Vagina (tissue), 2 donors: ENCODE measurements around the gene ANAPC2. TPM values are rescaled to one million over a fixed set of nuclear protein-coding genes. Genes with fewer than 3 reads are reported as not detected.
A peak's percentile ranks its signal among the peaks of the same experiment; 100 is the strongest.

Source experiments
- DNase-seq, 2 donors: peaks; one replicate each; pipeline ENCODE4 v3.0.0-alpha.2; 2017; ENCODE audit errors: extremely low spot score in 2 of 2
- H3K27ac ChIP-seq: fragments of 200-600 bp; sonication (generic); one replicate; pipeline ENCODE4 v1.5.1; 2019
- H3K27me3 ChIP-seq: fragments of 200-600 bp; sonication (generic); one replicate; pipeline ENCODE4 v1.5.1; 2019
- H3K36me3 ChIP-seq, 2 donors: fragments of 200-600 bp; sonication (generic); one replicate each; pipeline ENCODE4 v1.5.1; 2017 to 2019
- H3K4me1 ChIP-seq: fragments of 200-600 bp; sonication (generic); one replicate; pipeline ENCODE4 v1.5.1; 2019
- H3K4me3 ChIP-seq, 2 donors: fragments of 200-600 bp; sonication (generic); 1 replicate in 1 of 2; 2 replicates in 1 of 2; pipeline ENCODE4 v1.5.1; 2016 to 2019
- H3K9me3 ChIP-seq: fragments of 200-600 bp; sonication (generic); one replicate; pipeline ENCODE4 v1.5.1; 2019
- POLR2A ChIP-seq, 2 donors: fragments of 450-650 bp; IDR thresholded peaks; one replicate each; pipeline ENCODE4 v1.6.1; 2017; ENCODE audit warnings: antibody characterized with exemption in 2 of 2, mild to moderate bottlenecking in 2 of 2, moderate library complexity in 2 of 2
- POLR2AphosphoS5 ChIP-seq, 2 donors: sonication (generic); formaldehyde crosslinking; IDR thresholded peaks; one replicate each; pipeline ENCODE4 v1.9.0; 2017; ENCODE audit warnings: antibody characterized with exemption in 2 of 2, mild to moderate bottlenecking in 2 of 2, low read depth in 1 of 2; ENCODE audit not compliant: insufficient read depth in 1 of 2
- intact Hi-C: fragments of 100-400 bp; cut with DNase I; formaldehyde crosslinking; loops from one replicate; pipeline ENCODE4 v1.15.1; 2023
- total RNA-seq: library from RNA; depleted of rRNA; stranded (reverse); fragments of >200 nt; gene quantifications from one replicate; pipeline ENCODE4 v1.2.3, GENCODE V29; 2016
- TF ChIP-seq, protein P1 (sequence below), 3 experiments: fragments of 450-650 bp in 2 of 3; fragments of 200-600 bp in 1 of 3; sonication (generic) in 1 of 3; IDR thresholded peaks; one replicate each; pipeline ENCODE4 v1.5.1; 2017 to 2019; ENCODE audit warnings: antibody characterized with exemption in 3 of 3, mild to moderate bottlenecking in 2 of 3, moderate library complexity in 2 of 3

The ANAPC2 gene
- total RNA-seq, 1 donor from 2014 or later = 30.0 TPM

GRCh38 chr9:137228968-137229896 is 40.9 kb upstream of the ANAPC2 start:
- peaks cover 14% of the 10 kb centered on the region for H3K4me1 ChIP-seq
- no peaks in the 10 kb centered on the region for H3K36me3 ChIP-seq
- peaks cover 4% of the 10 kb centered on the region for H3K27me3 ChIP-seq
- H3K4me3 ChIP-seq = no peak overlapping the region
- DNase-seq = no peak
- TF ChIP-seq POLR2AphosphoS5 (IDR thresholded peaks at IDR 0.05; ENCODE audit: insufficient read depth in 1 of 2, low read depth in 1 of 2) (no peak), POLR2A (IDR thresholded peaks at IDR 0.05) (no peak)
- TF ChIP-seq, protein P1, sequence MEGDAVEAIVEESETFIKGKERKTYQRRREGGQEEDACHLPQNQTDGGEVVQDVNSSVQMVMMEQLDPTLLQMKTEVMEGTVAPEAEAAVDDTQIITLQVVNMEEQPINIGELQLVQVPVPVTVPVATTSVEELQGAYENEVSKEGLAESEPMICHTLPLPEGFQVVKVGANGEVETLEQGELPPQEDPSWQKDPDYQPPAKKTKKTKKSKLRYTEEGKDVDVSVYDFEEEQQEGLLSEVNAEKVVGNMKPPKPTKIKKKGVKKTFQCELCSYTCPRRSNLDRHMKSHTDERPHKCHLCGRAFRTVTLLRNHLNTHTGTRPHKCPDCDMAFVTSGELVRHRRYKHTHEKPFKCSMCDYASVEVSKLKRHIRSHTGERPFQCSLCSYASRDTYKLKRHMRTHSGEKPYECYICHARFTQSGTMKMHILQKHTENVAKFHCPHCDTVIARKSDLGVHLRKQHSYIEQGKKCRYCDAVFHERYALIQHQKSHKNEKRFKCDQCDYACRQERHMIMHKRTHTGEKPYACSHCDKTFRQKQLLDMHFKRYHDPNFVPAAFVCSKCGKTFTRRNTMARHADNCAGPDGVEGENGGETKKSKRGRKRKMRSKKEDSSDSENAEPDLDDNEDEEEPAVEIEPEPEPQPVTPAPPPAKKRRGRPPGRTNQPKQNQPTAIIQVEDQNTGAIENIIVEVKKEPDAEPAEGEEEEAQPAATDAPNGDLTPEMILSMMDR (IDR thresholded peaks at IDR 0.05) = no peak
- no peaks in the 10 kb centered on the region for H3K9me3 ChIP-seq
- H3K27ac ChIP-seq = no peak overlapping the region
- intact Hi-C loops = loop anchor here (5.0 kb wide), 2 partner anchors 37 to 128 kb away; no protein-coding TSS in a partner anchor

GRCh38 chr9:137228506-137228967 is 40.2 kb upstream of the ANAPC2 start:
- Histone ChIP-seq H3K27me3 (peaks cover 4% of the 10 kb centered on the region), H3K4me1 (peaks cover 20% of the 10 kb centered on the region), H3K27ac (no peak overlapping the region), H3K9me3 (no peaks in the 10 kb centered on the region), H3K36me3 (no peaks in the 10 kb centered on the region), H3K4me3 (no peak overlapping the region)
- intact Hi-C loops = loop anchor here (5.0 kb wide), 2 partner anchors 36 to 129 kb away; no protein-coding TSS in a partner anchor
- no peak for TF ChIP-seq POLR2A (IDR thresholded peaks at IDR 0.05)
- TF ChIP-seq, protein P1 (IDR thresholded peaks at IDR 0.05) = no peak
- no peak for TF ChIP-seq POLR2AphosphoS5 (IDR thresholded peaks at IDR 0.05; ENCODE audit: insufficient read depth in 1 of 2, low read depth in 1 of 2)
- no peak for DNase-seq

- Histone ChIP-seq H3K4me3 (no peak overlapping the region), H3K36me3 (no peaks in the 10 kb centered on the region), H3K9me3 (no peaks in the 10 kb centered on the region), H3K27ac (no peak overlapping the region), H3K27me3 (peaks cover 4% of the 10 kb centered on the region), H3K4me1 (peaks cover 22% of the 10 kb centered on the region)
- TF ChIP-seq POLR2AphosphoS5 (IDR thresholded peaks at IDR 0.05; ENCODE audit: insufficient read depth in 1 of 2, low read depth in 1 of 2) = no peak
- intact Hi-C loops = loop anchor here (1.0 to 5.0 kb wide), 3 partner anchors 36 to 129 kb away; no protein-coding TSS in a partner anchor
- DNase-seq = no peak
Observed at GRCh38 chr9:137227853-137228505, 39.6 kb upstream of the ANAPC2 start.

- H3K4me1 ChIP-seq = peaks cover 29% of the 10 kb centered on the region
- no peak for DNase-seq
- H3K36me3 ChIP-seq = no peaks in the 10 kb centered on the region
- TF ChIP-seq, protein P1 (IDR thresholded peaks at IDR 0.05) = peak; percentile 57 to 76 (median 60)
- peak in 1 of 2 donors; percentile 23 for TF ChIP-seq POLR2AphosphoS5 (IDR thresholded peaks at IDR 0.05; ENCODE audit: insufficient read depth in 1 of 2, low read depth in 1 of 2)
- TF ChIP-seq POLR2A (IDR thresholded peaks at IDR 0.05) = no peak
- intact Hi-C loops = loop anchor here (1.0 to 5.0 kb wide), 3 partner anchors 35 to 130 kb away; no protein-coding TSS in a partner anchor
- H3K9me3 ChIP-seq = no peaks in the 10 kb centered on the region
- H3K4me3 ChIP-seq = peak within 1 kb of the TSS in 1 of 2 donors; percentile 26
- H3K27me3 ChIP-seq = no peaks in the 10 kb centered on the region
- H3K27ac ChIP-seq = no peak within 1 kb of the TSS
Observed at GRCh38 chr9:137227054-137227852, 38.9 kb upstream of the ANAPC2 start, which contains the start of gene RNF224. Gene RNF224 (plus strand): TSS chr9:137227502. CDS start chr9:137228336, 834 bp downstream.
